Measurements from ENCODE around the gene FBXL17.

The FBXL17 gene

GRCh38 chr5:108078882-108079281, 303.0 kb downstream of the FBXL17 start:
- no peak for DNase-seq

DNA sequence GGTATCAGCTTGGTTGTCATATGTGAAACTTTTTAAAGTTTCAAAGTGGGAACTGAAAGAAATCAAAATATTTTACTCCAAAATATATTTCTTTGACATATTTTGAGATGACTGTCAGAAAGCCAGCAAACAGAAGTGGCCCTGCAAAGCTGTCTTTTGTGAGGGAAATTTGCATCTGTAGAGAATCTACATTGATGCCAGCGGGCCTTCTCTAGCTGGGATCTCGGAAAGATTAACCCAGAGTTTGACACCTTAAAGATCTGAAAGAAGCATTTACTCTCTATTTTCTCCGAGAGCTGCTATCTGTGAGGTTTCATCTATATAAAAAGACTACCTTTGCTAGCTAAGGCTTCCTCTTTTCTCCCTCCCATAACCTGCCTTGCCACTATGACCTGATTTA, 303.6 kb downstream of the FBXL17 start:
- DNase-seq = no peak

- DNase-seq = no peak
These were observed 307.3 kb downstream of the FBXL17 start for GRCh38 chr5:108074626-108075025.

GRCh38 chr5:108064302-108064701, 317.6 kb downstream of the FBXL17 start:
- DNase-seq = no peak

DNA sequence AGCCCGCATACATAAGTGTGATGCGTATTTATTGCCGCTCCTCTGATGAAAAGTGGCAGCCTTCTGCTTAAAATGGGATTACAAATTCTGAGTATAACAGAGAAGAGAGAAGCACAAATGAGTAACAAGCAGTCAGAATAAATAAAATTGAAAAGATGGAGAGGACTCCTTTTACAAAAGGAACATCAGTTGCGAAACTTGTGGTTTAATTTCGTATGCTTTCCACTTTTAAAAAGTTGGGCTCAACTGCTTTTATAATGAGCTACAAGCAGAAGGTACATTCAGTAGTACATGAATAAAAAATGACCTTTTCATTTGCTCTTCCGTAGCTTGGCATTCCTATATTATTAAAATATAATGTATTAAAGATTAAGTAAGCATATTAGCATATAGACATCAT, 320.0 kb downstream of the FBXL17 start:
- DNase-seq = no peak

DNA sequence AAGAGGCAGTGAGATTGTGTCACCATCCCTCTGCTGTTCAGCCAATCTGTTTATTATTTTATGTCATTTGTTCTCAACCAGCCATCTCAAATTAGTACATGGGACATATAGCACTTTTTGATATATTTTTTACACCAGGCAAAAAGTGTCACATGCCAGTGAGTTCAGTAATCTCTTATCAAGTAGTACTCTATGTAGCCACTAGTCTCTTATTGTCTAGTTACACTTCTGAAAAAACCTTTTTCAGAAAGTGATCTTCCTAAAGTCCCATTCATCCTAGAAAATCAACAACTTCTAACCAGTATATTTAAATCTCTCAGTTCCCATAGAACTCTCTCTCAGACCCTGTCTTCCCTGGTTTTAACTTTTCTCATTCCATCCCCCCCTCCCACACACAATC, 321.6 kb downstream of the FBXL17 start:
- no peak for DNase-seq

GRCh38 chr5:108059334-108059733, 322.6 kb downstream of the FBXL17 start:
- DNase-seq = no peak

DNA sequence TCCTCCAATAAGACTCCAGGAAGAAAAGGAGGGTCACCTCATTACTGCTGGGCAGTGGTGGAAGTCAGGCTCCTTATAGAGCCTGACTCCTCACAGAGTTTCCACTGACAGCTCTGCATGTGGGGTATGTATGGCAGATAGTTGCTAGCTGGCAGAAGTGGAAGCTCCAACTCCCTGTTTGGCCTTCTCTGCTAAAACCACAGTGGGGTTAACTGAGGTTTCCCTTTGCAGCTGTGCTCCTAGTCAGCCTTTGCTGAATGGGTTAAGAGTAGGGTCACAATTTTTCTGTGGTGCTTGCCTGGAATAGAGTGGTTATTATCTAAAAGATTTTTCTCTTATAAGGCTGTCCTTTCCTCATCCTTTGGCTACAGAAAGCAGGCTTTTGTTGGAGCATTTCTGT, 327.5 kb downstream of the FBXL17 start:
- no peak for DNase-seq

- no peak for DNase-seq
These were observed 334.8 kb downstream of the FBXL17 start for GRCh38 chr5:108046955-108047670.

GRCh38 chr5:108036482-108036881, 345.4 kb downstream of the FBXL17 start:
- no peak for DNase-seq

- DNase-seq = no peak
These were observed 353.0 kb downstream of the FBXL17 start for GRCh38 chr5:108028883-108029282.

- DNase-seq = no peak
These were observed 353.5 kb downstream of the FBXL17 start for GRCh38 chr5:108028412-108028811.

GRCh38 chr5:108025957-108026356, 355.9 kb downstream of the FBXL17 start:
- no peak for DNase-seq

- DNase-seq = no peak
These were observed 356.9 kb downstream of the FBXL17 start for GRCh38 chr5:108024986-108025385.

GRCh38 chr5:108016101-108016500, 365.8 kb downstream of the FBXL17 start:
- DNase-seq = no peak

- DNase-seq = no peak
These were observed 375.1 kb downstream of the FBXL17 start for GRCh38 chr5:108006791-108007190.

DNA sequence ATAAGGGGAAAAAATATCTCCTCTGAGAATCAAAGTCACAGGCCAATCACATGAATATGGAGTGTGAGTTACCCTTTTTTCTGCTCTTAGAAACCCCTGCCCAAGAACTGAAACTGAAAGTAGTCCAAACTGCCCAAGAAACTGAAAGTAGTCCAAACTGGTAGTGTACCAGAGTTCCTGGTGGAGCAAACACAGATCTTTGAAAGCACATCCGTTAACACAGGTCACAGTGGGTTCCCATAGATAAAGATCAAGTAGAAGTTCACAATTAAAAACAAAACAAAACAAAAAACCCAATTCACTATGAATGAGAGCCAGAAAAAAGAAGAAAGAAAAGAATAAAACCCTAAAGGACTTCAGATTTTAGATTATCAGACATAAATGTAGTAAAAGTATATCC, 378.7 kb downstream of the FBXL17 start:
- DNase-seq = peak; percentile 59

GRCh38 chr5:108001222-108001621, 380.7 kb downstream of the FBXL17 start:
- no peak for DNase-seq

DNA sequence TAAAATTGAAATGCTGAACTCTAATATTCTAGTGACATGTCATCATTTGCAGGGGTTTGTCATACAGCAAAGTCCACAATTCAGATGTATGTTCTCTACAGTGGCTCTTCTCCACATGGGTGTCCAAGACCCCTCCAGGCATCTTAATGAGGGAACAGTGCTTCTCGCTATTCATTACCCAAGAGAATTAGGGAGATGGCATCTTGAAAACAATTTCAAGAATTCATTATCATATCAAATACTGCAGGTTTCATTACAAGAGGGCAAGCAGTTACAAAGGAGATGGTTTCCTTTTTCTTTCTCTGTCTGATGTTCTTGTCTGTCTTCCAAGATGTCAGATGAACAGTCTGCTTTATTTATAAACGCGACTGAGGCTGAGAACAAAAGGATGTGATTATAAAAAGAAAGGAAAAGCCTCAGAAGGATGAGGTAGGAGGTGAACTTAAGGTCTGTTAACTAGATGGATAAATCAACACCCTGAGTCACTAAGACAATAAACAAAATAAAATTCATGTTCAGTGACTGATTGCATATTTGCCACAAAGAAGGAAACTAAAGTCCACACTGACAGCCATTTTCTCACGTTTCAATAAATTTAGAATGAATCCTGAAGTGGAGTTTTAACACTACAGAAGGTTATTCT, 384.4 kb downstream of the FBXL17 start:
- DNase-seq = no peak

DNA sequence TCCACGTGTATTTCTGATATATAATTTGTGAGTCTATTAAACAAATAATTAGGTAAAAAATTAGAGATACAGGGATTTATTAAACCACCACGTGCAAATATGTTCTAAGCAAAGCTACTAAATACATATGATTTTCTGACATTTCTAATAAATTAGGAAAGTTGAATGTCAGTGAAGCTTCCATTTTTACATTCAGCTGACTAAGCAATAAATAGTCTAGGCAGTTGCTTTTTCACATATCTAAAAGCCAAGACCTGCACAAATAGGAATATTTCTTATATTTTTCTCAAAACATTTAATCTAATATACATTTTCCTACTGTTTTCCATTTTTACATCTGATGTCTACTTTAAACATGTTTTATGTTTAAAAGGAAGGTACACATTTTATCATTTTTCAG, 388.6 kb downstream of the FBXL17 start:
- no peak for DNase-seq

DNA sequence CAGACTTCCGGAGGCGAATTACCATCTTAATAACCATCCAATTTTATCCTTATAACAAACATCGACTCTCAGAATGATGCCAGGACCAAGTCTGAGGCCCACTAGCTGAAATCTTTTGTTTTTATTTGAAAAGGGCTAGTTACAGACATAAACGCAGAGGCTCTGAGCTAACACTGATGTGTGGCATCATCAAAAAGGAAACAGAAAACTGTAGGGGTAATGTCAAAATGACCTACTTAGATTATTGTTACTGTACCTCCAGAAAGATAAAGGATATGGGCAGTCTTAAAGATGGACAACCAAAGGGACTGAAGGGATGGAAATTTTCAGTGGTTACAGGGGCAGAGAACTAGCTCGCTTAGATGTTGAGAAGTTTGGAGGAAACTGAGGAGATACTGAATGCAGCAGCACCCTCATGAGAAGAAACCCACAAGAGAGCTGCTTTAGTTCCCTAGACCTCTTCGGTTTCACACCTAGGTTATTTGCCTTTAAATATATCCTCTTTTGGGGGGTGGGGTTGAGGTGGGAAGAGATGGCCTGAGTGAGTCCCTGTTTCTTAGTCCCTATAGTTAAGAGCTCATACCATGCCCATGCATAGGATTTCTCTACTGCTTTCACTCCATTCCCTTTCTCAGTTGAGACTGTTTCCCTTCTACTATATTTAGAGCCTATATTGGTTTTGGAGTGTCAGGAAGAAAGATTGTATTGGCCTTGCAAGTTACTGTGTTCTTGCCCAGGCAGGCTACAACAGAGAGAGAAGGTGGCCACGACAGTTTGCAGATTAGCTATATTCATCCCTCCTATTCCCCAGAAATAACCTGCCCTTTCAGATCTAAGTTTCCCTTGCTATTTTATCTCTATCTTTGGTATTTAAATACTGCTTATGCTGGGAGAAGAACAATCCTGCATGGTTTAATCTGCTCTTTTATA, 390.8 kb downstream of the FBXL17 start:
- DNase-seq = peak; percentile 5

- DNase-seq = no peak
These were observed 396.8 kb downstream of the FBXL17 start for GRCh38 chr5:107985144-107985543.

- DNase-seq = no peak
These were observed 399.0 kb downstream of the FBXL17 start for GRCh38 chr5:107982703-107983425.
